ENCODE data around the gene LTB. TPM values are rescaled to one million over a fixed set of nuclear protein-coding genes. Genes with fewer than 3 reads are reported as not detected.

The LTB gene
- total RNA-seq, 1 experiment from 2014 or later, result not detected

DNA sequence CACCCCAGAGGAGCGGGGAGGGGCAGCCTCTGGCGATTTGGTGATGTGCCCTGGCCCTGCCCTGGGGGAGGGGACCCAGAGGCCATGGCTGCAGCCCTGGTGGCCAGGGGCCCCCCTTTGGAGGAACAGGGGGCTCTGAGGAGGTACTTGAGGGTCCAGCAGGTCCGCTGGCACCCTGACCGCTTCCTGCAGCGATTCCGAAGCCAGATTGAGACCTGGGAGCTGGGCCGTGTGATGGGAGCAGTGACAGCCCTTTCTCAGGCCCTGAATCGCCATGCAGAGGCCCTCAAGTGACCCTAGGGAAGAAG, 24.0 kb downstream of the LTB start:
- no peak overlapping the region for H2BK120ac ChIP-seq (ENCODE audit: low read depth, low read length, poor library complexity, severe bottlenecking)
- no peak overlapping the region for H2AK5ac ChIP-seq (ENCODE audit: insufficient read length, low read length)
- no CpG with 5 or more reads among the region's 8 CpGs for WGBS (ENCODE audit: extremely low coverage, insufficient read length, low lambda C conversion rate)
- H3K36me3 Mint-ChIP-seq (ENCODE audit: insufficient read depth in 1 of 3, low read depth in 3 of 3), result peaks cover 14 to 39% (median 28%) of the 10 kb centered on the region in 3 experiments; a peak in 6 of 7 replicates
- H4K20me1 ChIP-seq (ENCODE audit: control insufficient read depth, insufficient read depth, insufficient read length), result no peaks in the 10 kb centered on the region
- no peaks in the 10 kb centered on the region for H3K79me1 ChIP-seq (ENCODE audit: insufficient read depth, low read depth, low read length, poor library complexity, severe bottlenecking)
- H3K4me3 Mint-ChIP-seq, result no peak overlapping the region
- TF ChIP-seq, protein P1, sequence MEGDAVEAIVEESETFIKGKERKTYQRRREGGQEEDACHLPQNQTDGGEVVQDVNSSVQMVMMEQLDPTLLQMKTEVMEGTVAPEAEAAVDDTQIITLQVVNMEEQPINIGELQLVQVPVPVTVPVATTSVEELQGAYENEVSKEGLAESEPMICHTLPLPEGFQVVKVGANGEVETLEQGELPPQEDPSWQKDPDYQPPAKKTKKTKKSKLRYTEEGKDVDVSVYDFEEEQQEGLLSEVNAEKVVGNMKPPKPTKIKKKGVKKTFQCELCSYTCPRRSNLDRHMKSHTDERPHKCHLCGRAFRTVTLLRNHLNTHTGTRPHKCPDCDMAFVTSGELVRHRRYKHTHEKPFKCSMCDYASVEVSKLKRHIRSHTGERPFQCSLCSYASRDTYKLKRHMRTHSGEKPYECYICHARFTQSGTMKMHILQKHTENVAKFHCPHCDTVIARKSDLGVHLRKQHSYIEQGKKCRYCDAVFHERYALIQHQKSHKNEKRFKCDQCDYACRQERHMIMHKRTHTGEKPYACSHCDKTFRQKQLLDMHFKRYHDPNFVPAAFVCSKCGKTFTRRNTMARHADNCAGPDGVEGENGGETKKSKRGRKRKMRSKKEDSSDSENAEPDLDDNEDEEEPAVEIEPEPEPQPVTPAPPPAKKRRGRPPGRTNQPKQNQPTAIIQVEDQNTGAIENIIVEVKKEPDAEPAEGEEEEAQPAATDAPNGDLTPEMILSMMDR (conservative IDR thresholded peaks at IDR 0.05), result no peak
- H2BK12ac ChIP-seq (ENCODE audit: insufficient read length, low read depth, low read length), result no peak overlapping the region
- no peak overlapping the region for H4K91ac ChIP-seq (ENCODE audit: insufficient read length, low read depth, low read length)
- no peak overlapping the region for H3K14ac ChIP-seq (ENCODE audit: insufficient read depth, low read length)
- no peak overlapping the region for H4K8ac ChIP-seq (replicated peaks; ENCODE audit: insufficient read length, low read depth, low read length)
- no peak for DNase-seq
- H4K5ac ChIP-seq (ENCODE audit: insufficient read length, low read depth, low read length), result no peak overlapping the region
- H3K23me2 ChIP-seq (ENCODE audit: insufficient read length, low read depth, low read length, poor library complexity, severe bottlenecking), result no peaks in the 10 kb centered on the region
- no peaks in the 10 kb centered on the region for H3K79me2 ChIP-seq (ENCODE audit: insufficient read depth, low read length)
- H3K4me2 ChIP-seq (ENCODE audit: insufficient read depth, insufficient read length, low read length), result no peak overlapping the region
- no peaks in the 10 kb centered on the region for H3K27me3 ChIP-seq (ENCODE audit: insufficient read depth, low read length)
- H3T11ph ChIP-seq (ENCODE audit: low read length), result no peak overlapping the region
- no peak overlapping the region for H3K18ac ChIP-seq (ENCODE audit: insufficient read length, low read depth, low read length)
- no peak overlapping the region for H3K9ac ChIP-seq (ENCODE audit: extremely low read depth, insufficient read length, low read length)
- no peaks in the 10 kb centered on the region for H3K9me3 ChIP-seq (ENCODE audit: control insufficient read depth, low read depth, low read length)
- H3K27me3 Mint-ChIP-seq (ENCODE audit: low read depth), result no peaks in the 10 kb centered on the region
- H3K23ac ChIP-seq (ENCODE audit: insufficient read length, low read depth, low read length), result no peak overlapping the region
- no peak overlapping the region for H3K56ac ChIP-seq (ENCODE audit: insufficient read length, low read depth, low read length)
- H3K27ac ChIP-seq (ENCODE audit: insufficient read length, low read depth, low read length), result no peak overlapping the region
- H2BK15ac ChIP-seq (ENCODE audit: low read depth, low read length), result no peak overlapping the region
- H3K4ac ChIP-seq (ENCODE audit: low read depth, low read length), result no peak overlapping the region
- peaks cover 4% of the 10 kb centered on the region; the same call in 1 of the 2 replicates for H3K4me1 ChIP-seq (ENCODE audit: insufficient read depth, low read length)
- no peak overlapping the region for H3K27ac Mint-ChIP-seq
- H3K4me1 Mint-ChIP-seq, result peaks cover 4 to 18% of the 10 kb centered on the region in 2 experiments; a peak in 3 of 4 replicates
- H2BK5ac ChIP-seq (ENCODE audit: insufficient read length, low read length), result no peak overlapping the region
- no peaks in the 10 kb centered on the region for H3K9me3 Mint-ChIP-seq
- H2BK20ac ChIP-seq (ENCODE audit: low read depth, low read length, poor library complexity, severe bottlenecking), result no peak overlapping the region
- H2AFZ ChIP-seq (ENCODE audit: low read length), result no peak overlapping the region
